SK-N-SH (cell line): ENCODE measurements around the gene PDE11A.

Source experiments
- FOXM1 ChIP-seq: IDR thresholded peaks from 2 replicates; pipeline ENCODE4 v1.4.0; 2012; ENCODE audit warnings: low read depth, mild to moderate bottlenecking
- POLR2AphosphoS5 ChIP-seq: IDR thresholded peaks from 2 replicates; pipeline ENCODE4 v1.6.1; 2012; ENCODE audit warnings: low read depth, low read length
- RAD21 ChIP-seq: IDR thresholded peaks from 2 replicates; pipeline ENCODE4 v1.6.1; 2012; ENCODE audit warnings: mild to moderate bottlenecking, low read length
- RFX5 ChIP-seq: IDR thresholded peaks from 2 replicates; pipeline ENCODE4 v1.6.1; 2012; ENCODE audit warnings: mild to moderate bottlenecking, improper control_type of control experiment, low read length
- SIN3A ChIP-seq: IDR thresholded peaks from 2 replicates; pipeline ENCODE4 v1.6.1; 2012; ENCODE audit warnings: low read depth, mild to moderate bottlenecking, low read length, moderate library complexity, borderline replicate concordance
- TCF12 ChIP-seq: IDR thresholded peaks from 2 replicates; pipeline ENCODE4 v1.4.0; 2012
- TF ChIP-seq, protein P1 (sequence below): fragments of 200-600 bp; sonication (generic); IDR thresholded peaks from 2 replicates; pipeline ENCODE4 v1.6.1; 2017; ENCODE audit warnings: antibody characterized with exemption, mild to moderate bottlenecking, moderate library complexity
- TF ChIP-seq, protein P2 (sequence below): IDR thresholded peaks from 2 replicates; pipeline ENCODE4 v1.6.1; 2012; ENCODE audit warnings: mild to moderate bottlenecking, low read depth, low read length, moderate library complexity

DNA sequence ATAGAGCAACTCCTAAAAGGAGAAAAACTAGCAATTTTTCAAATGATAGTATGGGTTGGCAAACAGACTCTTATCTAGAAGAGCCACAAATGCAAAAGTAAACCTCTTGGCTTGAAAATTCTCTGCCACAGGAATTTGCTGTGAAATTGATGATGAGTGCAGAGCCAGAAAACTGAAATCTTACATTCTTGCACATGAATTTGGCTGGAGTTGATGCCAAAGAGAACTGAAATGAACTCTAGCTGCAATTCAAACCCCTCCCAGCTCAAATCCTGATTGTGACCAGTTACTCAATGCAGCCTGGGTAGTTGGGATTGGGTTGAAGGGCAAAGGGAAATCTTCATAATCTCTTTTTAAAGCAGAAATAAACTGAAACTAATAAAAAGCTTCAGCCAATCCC, 266.6 kb downstream of the PDE11A start:
- TF ChIP-seq RAD21: no peak
- TF ChIP-seq RFX5: no peak
- TF ChIP-seq, protein P1, sequence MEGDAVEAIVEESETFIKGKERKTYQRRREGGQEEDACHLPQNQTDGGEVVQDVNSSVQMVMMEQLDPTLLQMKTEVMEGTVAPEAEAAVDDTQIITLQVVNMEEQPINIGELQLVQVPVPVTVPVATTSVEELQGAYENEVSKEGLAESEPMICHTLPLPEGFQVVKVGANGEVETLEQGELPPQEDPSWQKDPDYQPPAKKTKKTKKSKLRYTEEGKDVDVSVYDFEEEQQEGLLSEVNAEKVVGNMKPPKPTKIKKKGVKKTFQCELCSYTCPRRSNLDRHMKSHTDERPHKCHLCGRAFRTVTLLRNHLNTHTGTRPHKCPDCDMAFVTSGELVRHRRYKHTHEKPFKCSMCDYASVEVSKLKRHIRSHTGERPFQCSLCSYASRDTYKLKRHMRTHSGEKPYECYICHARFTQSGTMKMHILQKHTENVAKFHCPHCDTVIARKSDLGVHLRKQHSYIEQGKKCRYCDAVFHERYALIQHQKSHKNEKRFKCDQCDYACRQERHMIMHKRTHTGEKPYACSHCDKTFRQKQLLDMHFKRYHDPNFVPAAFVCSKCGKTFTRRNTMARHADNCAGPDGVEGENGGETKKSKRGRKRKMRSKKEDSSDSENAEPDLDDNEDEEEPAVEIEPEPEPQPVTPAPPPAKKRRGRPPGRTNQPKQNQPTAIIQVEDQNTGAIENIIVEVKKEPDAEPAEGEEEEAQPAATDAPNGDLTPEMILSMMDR: no peak
- TF ChIP-seq POLR2AphosphoS5: no peak
- TF ChIP-seq, protein P2, sequence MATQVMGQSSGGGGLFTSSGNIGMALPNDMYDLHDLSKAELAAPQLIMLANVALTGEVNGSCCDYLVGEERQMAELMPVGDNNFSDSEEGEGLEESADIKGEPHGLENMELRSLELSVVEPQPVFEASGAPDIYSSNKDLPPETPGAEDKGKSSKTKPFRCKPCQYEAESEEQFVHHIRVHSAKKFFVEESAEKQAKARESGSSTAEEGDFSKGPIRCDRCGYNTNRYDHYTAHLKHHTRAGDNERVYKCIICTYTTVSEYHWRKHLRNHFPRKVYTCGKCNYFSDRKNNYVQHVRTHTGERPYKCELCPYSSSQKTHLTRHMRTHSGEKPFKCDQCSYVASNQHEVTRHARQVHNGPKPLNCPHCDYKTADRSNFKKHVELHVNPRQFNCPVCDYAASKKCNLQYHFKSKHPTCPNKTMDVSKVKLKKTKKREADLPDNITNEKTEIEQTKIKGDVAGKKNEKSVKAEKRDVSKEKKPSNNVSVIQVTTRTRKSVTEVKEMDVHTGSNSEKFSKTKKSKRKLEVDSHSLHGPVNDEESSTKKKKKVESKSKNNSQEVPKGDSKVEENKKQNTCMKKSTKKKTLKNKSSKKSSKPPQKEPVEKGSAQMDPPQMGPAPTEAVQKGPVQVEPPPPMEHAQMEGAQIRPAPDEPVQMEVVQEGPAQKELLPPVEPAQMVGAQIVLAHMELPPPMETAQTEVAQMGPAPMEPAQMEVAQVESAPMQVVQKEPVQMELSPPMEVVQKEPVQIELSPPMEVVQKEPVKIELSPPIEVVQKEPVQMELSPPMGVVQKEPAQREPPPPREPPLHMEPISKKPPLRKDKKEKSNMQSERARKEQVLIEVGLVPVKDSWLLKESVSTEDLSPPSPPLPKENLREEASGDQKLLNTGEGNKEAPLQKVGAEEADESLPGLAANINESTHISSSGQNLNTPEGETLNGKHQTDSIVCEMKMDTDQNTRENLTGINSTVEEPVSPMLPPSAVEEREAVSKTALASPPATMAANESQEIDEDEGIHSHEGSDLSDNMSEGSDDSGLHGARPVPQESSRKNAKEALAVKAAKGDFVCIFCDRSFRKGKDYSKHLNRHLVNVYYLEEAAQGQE: no peak
- no peak for TF ChIP-seq SIN3A
- TF ChIP-seq FOXM1: no peak
- no peak for TF ChIP-seq TCF12
